ENCODE data around the gene WDFY1.
"Not testable (repeated sequence)": the region's sequence is repeated elsewhere in the genome, so short reads cannot be mapped to it uniquely, and the experiment has no call there.

Gene WDFY1

GRCh38 chr2:223896833-223897311 lies 48.3 kb downstream of the WDFY1 start:
- no peak for DNase-seq (ENCODE audit: low read depth in 2 of 2)

GRCh38 chr2:223894968-223895367 lies 50.2 kb downstream of the WDFY1 start:
- DNase-seq (ENCODE audit: low read depth in 2 of 2), result no peak

GRCh38 chr2:223894009-223894408 lies 51.1 kb downstream of the WDFY1 start:
- no peak for DNase-seq (ENCODE audit: low read depth in 2 of 2)

- DNase-seq (ENCODE audit: low read depth in 2 of 2), result no peak
Observed at GRCh38 chr2:223890721-223891120, 54.4 kb downstream of the WDFY1 start.

- no peak for DNase-seq (ENCODE audit: low read depth in 2 of 2)
Observed at GRCh38 chr2:223889229-223889628, 55.9 kb downstream of the WDFY1 start.

- DNase-seq (ENCODE audit: low read depth in 2 of 2), result no peak
Observed at GRCh38 chr2:223888251-223888650, 56.9 kb downstream of the WDFY1 start.

GRCh38 chr2:223887127-223887526 lies 58.0 kb downstream of the WDFY1 start:
- DNase-seq (ENCODE audit: low read depth in 2 of 2), result no peak

GRCh38 chr2:223886726-223887125 lies 58.4 kb downstream of the WDFY1 start:
- DNase-seq (ENCODE audit: low read depth in 2 of 2), result no peak

GRCh38 chr2:223884399-223884798 lies 60.7 kb downstream of the WDFY1 start:
- DNase-seq (ENCODE audit: low read depth in 2 of 2), result no peak

- no peak for DNase-seq (ENCODE audit: low read depth in 2 of 2)
Observed at GRCh38 chr2:223882715-223883114, 62.4 kb downstream of the WDFY1 start.

GRCh38 chr2:223880796-223881195 lies 64.3 kb downstream of the WDFY1 start:
- no peak for DNase-seq (ENCODE audit: low read depth in 2 of 2)

- DNase-seq (ENCODE audit: low read depth in 2 of 2), result no peak
Observed at GRCh38 chr2:223877721-223878410, 67.3 kb downstream of the WDFY1 start.

- DNase-seq (ENCODE audit: low read depth in 2 of 2), result no peak
Observed at GRCh38 chr2:223873672-223874071, 71.5 kb downstream of the WDFY1 start.

- DNase-seq (ENCODE audit: low read depth in 2 of 2), result not testable (repeated sequence)
Observed at GRCh38 chr2:223872772-223873171, 72.4 kb downstream of the WDFY1 start.

- DNase-seq (ENCODE audit: low read depth in 2 of 2), result not testable (repeated sequence)
Observed at GRCh38 chr2:223871661-223872060, 73.5 kb downstream of the WDFY1 start.

- no peak for DNase-seq (ENCODE audit: low read depth in 2 of 2)
Observed at GRCh38 chr2:223870840-223871611, 74.1 kb downstream of the WDFY1 start.

GRCh38 chr2:223868005-223868404 lies 77.1 kb downstream of the WDFY1 start:
- no peak for DNase-seq (ENCODE audit: low read depth in 2 of 2)

- DNase-seq (ENCODE audit: low read depth in 2 of 2), result no peak
Observed at GRCh38 chr2:223865907-223866508, 79.1 kb downstream of the WDFY1 start.

- no peak for DNase-seq (ENCODE audit: low read depth in 2 of 2)
Observed at GRCh38 chr2:223865124-223865523, 80.0 kb downstream of the WDFY1 start.

GRCh38 chr2:223863491-223863890 lies 81.6 kb downstream of the WDFY1 start:
- no peak for DNase-seq (ENCODE audit: low read depth in 2 of 2)

- DNase-seq (ENCODE audit: low read depth in 2 of 2), result no peak
Observed at GRCh38 chr2:223860809-223861738, 84.1 kb downstream of the WDFY1 start.

GRCh38 chr2:223859070-223859469 lies 86.1 kb downstream of the WDFY1 start:
- DNase-seq (ENCODE audit: low read depth in 2 of 2), result no peak
